ENCODE measurements around the gene TTC3.

The TTC3 gene

GRCh38 chr21:37227071-37228002 is 154.3 kb downstream of the TTC3 start:
- DNase-seq: no peak

GRCh38 chr21:37228003-37228400 is 154.9 kb downstream of the TTC3 start:
- DNase-seq: no peak

GRCh38 chr21:37230632-37231248 is 157.7 kb downstream of the TTC3 start:
- DNase-seq: no peak

GRCh38 chr21:37231249-37231645 is 158.2 kb downstream of the TTC3 start:
- DNase-seq: no peak

GRCh38 chr21:37231671-37232070 is 158.6 kb downstream of the TTC3 start:
- DNase-seq: no peak

- DNase-seq: no peak
Measured at GRCh38 chr21:37232274-37233018, 159.4 kb downstream of the TTC3 start.

GRCh38 chr21:37233551-37234146 is 160.6 kb downstream of the TTC3 start:
- DNase-seq: no peak

GRCh38 chr21:37237346-37237745 is 164.3 kb downstream of the TTC3 start:
- DNase-seq: no peak

GRCh38 chr21:37237764-37238163 is 164.7 kb downstream of the TTC3 start:
- no peak for DNase-seq

GRCh38 chr21:37240978-37241377 is 167.9 kb downstream of the TTC3 start:
- no peak for DNase-seq

- DNase-seq: no peak
Measured at GRCh38 chr21:37241426-37241825, 168.4 kb downstream of the TTC3 start.

GRCh38 chr21:37243961-37244360 is 170.9 kb downstream of the TTC3 start:
- DNase-seq: no peak

GRCh38 chr21:37244501-37245095 is 171.5 kb downstream of the TTC3 start:
- DNase-seq: no peak

GRCh38 chr21:37245151-37245550 is 172.1 kb downstream of the TTC3 start:
- no peak for DNase-seq

- DNase-seq: no peak
Measured at GRCh38 chr21:37248298-37248697, 175.2 kb downstream of the TTC3 start.

GRCh38 chr21:37249112-37249904 is 176.3 kb downstream of the TTC3 start:
- DNase-seq: no peak

GRCh38 chr21:37251294-37251634 is 178.2 kb downstream of the TTC3 start:
- no peak for DNase-seq

All from HCEC 1CT (cell line).